NT2/D1 (cell line): Measurements from ENCODE around the gene LBHD1.

ENCODE experiments used
- SUZ12 ChIP-seq: IDR thresholded peaks from 2 replicates; pipeline ENCODE4 v1.6.1; 2011; ENCODE audit not compliant: insufficient read length, insufficient read depth; ENCODE audit errors: extremely low read depth
- ZNF274 ChIP-seq: IDR thresholded peaks from 2 replicates; pipeline ENCODE4 v1.6.1; 2011; ENCODE audit warnings: mild to moderate bottlenecking, low read depth, low read length

GRCh38 chr11:62716816-62717215 lies 44.7 kb upstream of the LBHD1 start:
- no peak for TF ChIP-seq SUZ12
- TF ChIP-seq ZNF274: no peak
